ENCODE data around the gene DMD. TPM values are rescaled to one million over a fixed set of nuclear protein-coding genes. Genes with fewer than 3 reads are reported as not detected.

DMD gene
- total RNA-seq, 2 experiments from 2014 or later = 0.20 to 0.47 TPM

GRCh38 chrX:31459361-31459760, 1752.0 kb downstream of the DMD start:
- Histone ChIP-seq H3K36me3 (ENCODE audit: insufficient read depth, low read length) (no peaks in the 10 kb centered on the region), H3K9me3 (ENCODE audit: control insufficient read depth in 1 of 2, insufficient read depth in 1 of 2, low read length in 2 of 2) (no peaks in the 10 kb centered on the region), H3K4me1 (ENCODE audit: insufficient read depth, low read length) (no peaks in the 10 kb centered on the region), H3K27me3 (ENCODE audit: control insufficient read depth in 1 of 2, insufficient read depth in 2 of 2, low read length in 2 of 2) (no peaks in the 10 kb centered on the region), H3K27ac (ENCODE audit: low read depth in 1 of 2, low read length in 2 of 2) (no peak overlapping the region), H3K4me3 (ENCODE audit: low read length) (no peak overlapping the region)
- no peaks in the 10 kb centered on the region for H3K36me3 Mint-ChIP-seq (ENCODE audit: low read depth)
- no peak overlapping the region for H3K27ac Mint-ChIP-seq
- CTCF ChIA-PET = no interaction called here
- POLR2A ChIA-PET = no interaction called here
- ATAC-seq (ENCODE audit: poor library complexity) (no peak), DNase-seq (no peak)
- intact Hi-C loops (cut with DNase I, micrococcal nuclease) = no loop called here
- TF ChIP-seq, protein P1, sequence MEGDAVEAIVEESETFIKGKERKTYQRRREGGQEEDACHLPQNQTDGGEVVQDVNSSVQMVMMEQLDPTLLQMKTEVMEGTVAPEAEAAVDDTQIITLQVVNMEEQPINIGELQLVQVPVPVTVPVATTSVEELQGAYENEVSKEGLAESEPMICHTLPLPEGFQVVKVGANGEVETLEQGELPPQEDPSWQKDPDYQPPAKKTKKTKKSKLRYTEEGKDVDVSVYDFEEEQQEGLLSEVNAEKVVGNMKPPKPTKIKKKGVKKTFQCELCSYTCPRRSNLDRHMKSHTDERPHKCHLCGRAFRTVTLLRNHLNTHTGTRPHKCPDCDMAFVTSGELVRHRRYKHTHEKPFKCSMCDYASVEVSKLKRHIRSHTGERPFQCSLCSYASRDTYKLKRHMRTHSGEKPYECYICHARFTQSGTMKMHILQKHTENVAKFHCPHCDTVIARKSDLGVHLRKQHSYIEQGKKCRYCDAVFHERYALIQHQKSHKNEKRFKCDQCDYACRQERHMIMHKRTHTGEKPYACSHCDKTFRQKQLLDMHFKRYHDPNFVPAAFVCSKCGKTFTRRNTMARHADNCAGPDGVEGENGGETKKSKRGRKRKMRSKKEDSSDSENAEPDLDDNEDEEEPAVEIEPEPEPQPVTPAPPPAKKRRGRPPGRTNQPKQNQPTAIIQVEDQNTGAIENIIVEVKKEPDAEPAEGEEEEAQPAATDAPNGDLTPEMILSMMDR (IDR thresholded peaks at IDR 0.05) = no peak
- H3K27me3 Mint-ChIP-seq = no peaks in the 10 kb centered on the region
- no peak overlapping the region for H3K4me3 Mint-ChIP-seq
- no peaks in the 10 kb centered on the region for H3K4me1 Mint-ChIP-seq (ENCODE audit: low read depth)
- no peaks in the 10 kb centered on the region for H3K9me3 Mint-ChIP-seq

- CTCF ChIA-PET = no interaction called here
- POLR2A ChIA-PET = no interaction called here
- no peak overlapping the region for H3K4me3 ChIP-seq (ENCODE audit: low read length)
- ATAC-seq (ENCODE audit: poor library complexity) (no peak), DNase-seq (no peak)
- no peak overlapping the region for H3K27ac ChIP-seq (ENCODE audit: low read depth in 1 of 2, low read length in 2 of 2)
- no peaks in the 10 kb centered on the region for H3K9me3 ChIP-seq (ENCODE audit: control insufficient read depth in 1 of 2, insufficient read depth in 1 of 2, low read length in 2 of 2)
- H3K36me3 Mint-ChIP-seq (ENCODE audit: low read depth) = no peaks in the 10 kb centered on the region
- intact Hi-C loops (cut with DNase I, micrococcal nuclease) = no loop called here
- TF ChIP-seq, protein P1 (IDR thresholded peaks at IDR 0.05) = no peak
- no peak overlapping the region for H3K4me3 Mint-ChIP-seq
- no peaks in the 10 kb centered on the region for H3K4me1 Mint-ChIP-seq (ENCODE audit: low read depth)
- H3K27me3 Mint-ChIP-seq = no peaks in the 10 kb centered on the region
- H3K27ac Mint-ChIP-seq = no peak overlapping the region
- no peaks in the 10 kb centered on the region for H3K27me3 ChIP-seq (ENCODE audit: control insufficient read depth in 1 of 2, insufficient read depth in 2 of 2, low read length in 2 of 2)
- no peaks in the 10 kb centered on the region for H3K9me3 Mint-ChIP-seq
- H3K4me1 ChIP-seq (ENCODE audit: insufficient read depth, low read length) = no peaks in the 10 kb centered on the region
- H3K36me3 ChIP-seq (ENCODE audit: insufficient read depth, low read length) = no peaks in the 10 kb centered on the region
Observed at GRCh38 chrX:31449965-31450364, 1761.4 kb downstream of the DMD start.

DNA sequence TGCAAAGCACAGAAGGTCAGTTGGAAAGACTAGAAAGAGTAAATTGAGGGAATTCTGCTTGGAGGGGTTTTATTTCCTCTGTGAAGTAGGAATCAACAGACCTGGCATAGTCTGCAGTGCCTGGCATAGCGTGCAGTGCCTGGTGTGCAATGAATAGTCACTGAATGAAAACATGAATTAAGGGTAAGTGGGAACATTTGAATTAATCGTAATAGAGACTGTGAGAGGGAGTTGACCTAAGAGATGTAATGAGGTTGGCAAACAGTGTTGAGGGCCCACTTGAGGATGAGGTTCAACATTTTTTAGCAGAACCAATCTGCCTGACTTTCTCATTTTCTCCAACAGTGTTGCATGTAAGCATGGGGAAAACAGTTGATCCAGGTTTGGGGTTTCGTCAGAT, 1762.3 kb downstream of the DMD start:
- no peaks in the 10 kb centered on the region for H3K27me3 Mint-ChIP-seq
- H3K27ac Mint-ChIP-seq = no peak overlapping the region

More for the DNA sequence above, 1762.3 kb downstream of the DMD start:
- Mint-ChIP-seq H3K4me1 (ENCODE audit: low read depth) (no peaks in the 10 kb centered on the region), H3K4me3 (no peak overlapping the region), H3K36me3 (ENCODE audit: low read depth) (no peaks in the 10 kb centered on the region), H3K9me3 (no peaks in the 10 kb centered on the region)
- Histone ChIP-seq H3K36me3 (ENCODE audit: insufficient read depth, low read length) (no peaks in the 10 kb centered on the region), H3K9me3 (ENCODE audit: control insufficient read depth in 1 of 2, insufficient read depth in 1 of 2, low read length in 2 of 2) (no peaks in the 10 kb centered on the region), H3K4me3 (ENCODE audit: low read length) (no peak overlapping the region), H3K4me1 (ENCODE audit: insufficient read depth, low read length) (no peaks in the 10 kb centered on the region), H3K27me3 (ENCODE audit: control insufficient read depth in 1 of 2, insufficient read depth in 2 of 2, low read length in 2 of 2) (no peaks in the 10 kb centered on the region), H3K27ac (ENCODE audit: low read depth in 1 of 2, low read length in 2 of 2) (no peak overlapping the region)
- ChIA-PET CTCF (no interaction called here), POLR2A (no interaction called here)
- ATAC-seq (ENCODE audit: poor library complexity) = no peak
- no peak for DNase-seq
- intact Hi-C loops (cut with DNase I, micrococcal nuclease) = no loop called here
- TF ChIP-seq, protein P1 (IDR thresholded peaks at IDR 0.05) = no peak

Measured in CD4-positive, alpha-beta T cell (primary cell).